Daoy (cell line): ENCODE data around the gene RGS3. TPM values are rescaled to one million over a fixed set of nuclear protein-coding genes. Genes with fewer than 3 reads are reported as not detected.
"Not testable (repeated sequence)": the region's sequence is repeated elsewhere in the genome, so short reads cannot be mapped to it uniquely, and the experiment has no call there.

Source experiments
- DNase-seq: peaks from one replicate; pipeline ENCODE4 v3.0.0-alpha.2; 2015; ENCODE audit warnings: low read depth
- total RNA-seq: library from RNA; depleted of rRNA; stranded (reverse); fragments of >200 nt; shearing (Covaris generic); gene quantifications from 2 replicates; pipeline ENCODE4 v1.2.3, GENCODE V29; 2014

RGS3 gene
- total RNA-seq, 1 experiment from 2014 or later: 95.9 TPM

DNA sequence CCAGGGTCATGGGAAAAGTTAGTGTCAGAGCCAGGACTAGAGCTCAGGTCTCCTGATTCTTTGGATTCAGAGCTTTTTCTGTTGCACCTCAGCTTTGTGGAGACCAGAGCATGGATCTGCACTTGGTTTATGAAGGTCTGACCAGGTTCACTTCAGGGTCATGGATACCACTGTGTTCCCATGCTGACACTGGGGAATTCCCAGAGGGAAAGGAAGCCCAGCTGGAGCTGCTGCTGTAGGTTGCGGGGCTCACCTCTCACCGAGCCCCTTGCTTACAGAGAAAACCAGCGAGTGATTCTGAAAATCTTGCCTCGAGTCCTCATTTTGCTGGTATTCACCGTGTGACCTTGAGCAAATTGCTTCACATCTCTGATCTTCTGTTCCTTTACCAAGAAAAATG, 83.0 kb downstream of the RGS3 start:
- DNase-seq: no peak

DNA sequence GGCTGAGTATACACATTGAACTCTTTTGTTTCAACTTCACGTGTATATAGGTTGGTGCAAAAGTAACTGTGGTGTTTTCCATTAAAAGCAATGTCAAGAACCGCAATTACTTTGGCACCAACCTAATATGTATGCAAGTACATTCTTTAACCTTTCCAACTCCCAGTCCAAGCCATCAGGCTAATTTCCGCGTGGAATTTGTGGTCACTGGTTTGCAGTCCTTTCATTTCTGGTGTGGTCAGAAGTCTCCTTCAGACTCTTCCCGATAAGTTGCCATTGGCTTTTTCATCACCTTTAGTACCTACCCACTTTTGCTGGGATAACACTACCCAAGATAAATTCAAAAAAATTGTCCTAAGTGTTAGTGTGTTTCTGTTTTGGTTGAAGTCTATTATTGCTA, 84.0 kb downstream of the RGS3 start:
- no peak for DNase-seq

DNA sequence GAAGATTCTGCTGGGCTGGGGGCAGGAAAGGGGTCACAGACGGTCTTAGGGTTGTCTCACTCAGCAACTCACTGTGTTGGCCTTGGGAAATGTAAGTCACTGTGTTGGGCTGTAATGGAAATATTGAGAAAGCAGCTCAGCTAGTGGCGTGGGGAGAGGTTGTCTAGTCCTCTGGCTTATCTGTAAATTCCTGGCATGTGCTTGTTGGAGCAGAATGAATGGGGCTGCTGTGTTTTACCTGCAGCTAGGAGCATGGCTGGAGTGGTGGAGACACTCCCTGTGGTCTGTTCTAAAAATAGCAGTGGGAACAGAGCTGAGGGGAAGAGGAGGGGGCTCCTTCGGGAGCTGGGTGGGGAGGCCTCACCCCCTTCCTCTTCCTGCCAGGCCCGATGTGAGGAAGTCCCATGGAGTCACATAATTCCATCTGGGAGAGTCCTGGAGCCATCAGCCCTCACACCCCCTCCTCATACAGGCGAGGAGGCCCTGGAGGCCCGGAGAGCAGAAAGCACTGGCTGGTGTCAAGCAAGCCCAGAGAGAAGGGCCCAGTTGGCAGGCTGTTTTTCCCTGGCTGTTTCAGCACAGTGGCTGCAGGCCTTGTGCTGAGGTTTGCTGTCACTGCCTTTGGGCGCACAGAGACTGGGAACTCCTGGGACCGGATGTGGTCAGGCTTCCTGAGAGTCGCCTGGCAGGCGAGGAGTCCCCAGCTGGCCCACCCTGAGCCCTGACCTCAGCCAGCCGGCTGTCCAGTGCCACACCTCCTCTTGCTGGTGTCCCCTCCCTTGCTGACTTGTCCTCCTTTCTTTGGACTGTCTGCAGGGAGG, 84.9 kb downstream of the RGS3 start:
- DNase-seq: peak; percentile 33

DNA sequence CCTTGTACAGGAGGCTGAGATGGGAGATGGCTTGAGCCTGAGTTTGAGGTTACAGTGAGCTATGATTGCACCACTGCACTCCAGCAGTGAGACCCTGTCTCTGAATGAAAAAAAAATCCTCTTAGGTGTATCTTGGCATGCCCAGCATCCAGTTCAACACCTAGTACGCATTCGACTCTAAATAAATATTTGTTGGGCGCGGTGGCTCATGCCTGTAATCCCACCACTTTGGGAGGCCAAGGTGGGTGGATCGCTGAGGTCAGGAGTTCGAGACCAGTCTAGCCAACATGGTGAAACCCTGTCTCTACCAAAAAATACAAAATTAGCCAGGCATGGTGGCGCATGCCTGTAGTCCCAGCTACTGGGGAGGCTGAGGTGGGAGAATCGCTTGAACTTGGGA, 86.4 kb downstream of the RGS3 start:
- DNase-seq: not testable (repeated sequence)

DNA sequence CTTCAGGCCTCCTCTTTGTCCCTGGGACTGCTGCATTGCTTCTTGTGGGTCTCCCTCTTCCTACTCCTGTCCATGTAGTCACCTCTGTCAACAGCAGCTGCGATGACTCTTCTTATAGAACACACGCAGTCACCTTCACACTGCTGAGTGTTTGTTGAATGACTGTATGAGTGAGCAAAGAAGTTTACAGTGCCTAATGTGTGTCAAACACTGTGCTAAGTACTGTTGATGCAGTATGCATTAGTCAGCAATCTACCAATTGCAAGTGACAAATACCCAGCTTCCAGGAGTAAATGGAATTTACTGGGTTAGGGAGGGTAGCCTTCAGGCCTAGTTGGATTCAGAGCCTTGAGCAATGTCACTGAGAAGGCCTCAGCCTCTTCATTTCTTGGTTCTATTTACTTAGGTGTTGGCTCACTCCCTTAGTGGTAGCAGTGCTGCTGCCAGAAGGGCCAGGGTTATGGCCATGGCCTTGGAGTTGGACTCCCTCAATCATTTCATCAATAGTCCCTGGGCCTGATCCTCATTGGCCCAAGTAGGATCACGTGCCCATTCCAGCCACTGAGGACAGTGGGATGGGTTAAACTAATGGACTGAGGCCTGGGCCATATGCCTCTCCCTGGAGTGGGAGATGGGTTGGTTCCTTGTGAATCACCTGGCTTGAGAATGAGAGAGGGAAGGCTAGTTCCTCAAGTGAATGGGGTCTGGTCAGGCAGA, 93.5 kb downstream of the RGS3 start:
- no peak for DNase-seq

DNA sequence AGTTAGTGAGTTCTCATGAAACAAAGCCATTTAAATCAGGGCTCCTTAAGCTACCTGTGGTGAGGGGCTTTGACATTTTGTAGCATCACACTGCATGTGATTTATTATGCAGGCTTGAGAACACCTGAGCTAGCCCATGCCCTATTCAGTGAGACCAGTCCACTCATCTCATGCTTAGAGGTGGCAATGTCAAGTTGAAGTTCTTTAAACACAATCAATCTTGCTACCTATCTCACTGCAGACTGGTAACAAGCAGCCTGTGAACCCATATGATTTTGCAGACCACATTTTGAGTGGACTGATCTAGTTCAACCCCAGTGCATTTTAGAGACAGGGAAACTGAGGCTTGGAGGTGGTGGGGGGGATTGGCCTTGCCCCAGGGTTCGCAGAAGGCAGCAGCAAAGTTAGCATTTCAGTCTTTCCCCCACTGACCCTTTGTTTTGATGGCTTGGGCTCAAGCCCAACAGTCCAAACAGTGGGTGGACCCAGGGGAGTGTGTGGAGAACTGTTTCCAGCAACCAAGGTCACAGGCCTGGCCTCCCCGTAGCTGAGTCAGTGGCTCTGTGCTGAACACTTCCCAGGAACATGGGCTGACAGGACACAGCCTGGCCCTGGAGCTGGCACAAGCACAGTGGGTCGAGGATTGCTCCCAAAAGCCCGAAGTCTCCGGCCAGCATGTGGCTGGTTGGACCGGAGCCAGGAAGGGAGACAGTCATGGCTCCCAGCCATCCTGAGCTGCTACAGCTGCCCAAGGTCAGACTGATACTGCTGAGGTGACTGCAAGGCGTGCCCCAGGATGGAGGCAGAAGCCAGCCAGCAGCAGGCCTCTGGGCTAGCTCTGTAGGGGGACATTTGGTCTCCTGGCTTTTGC, 95.3 kb downstream of the RGS3 start:
- DNase-seq: peak; percentile 43

DNA sequence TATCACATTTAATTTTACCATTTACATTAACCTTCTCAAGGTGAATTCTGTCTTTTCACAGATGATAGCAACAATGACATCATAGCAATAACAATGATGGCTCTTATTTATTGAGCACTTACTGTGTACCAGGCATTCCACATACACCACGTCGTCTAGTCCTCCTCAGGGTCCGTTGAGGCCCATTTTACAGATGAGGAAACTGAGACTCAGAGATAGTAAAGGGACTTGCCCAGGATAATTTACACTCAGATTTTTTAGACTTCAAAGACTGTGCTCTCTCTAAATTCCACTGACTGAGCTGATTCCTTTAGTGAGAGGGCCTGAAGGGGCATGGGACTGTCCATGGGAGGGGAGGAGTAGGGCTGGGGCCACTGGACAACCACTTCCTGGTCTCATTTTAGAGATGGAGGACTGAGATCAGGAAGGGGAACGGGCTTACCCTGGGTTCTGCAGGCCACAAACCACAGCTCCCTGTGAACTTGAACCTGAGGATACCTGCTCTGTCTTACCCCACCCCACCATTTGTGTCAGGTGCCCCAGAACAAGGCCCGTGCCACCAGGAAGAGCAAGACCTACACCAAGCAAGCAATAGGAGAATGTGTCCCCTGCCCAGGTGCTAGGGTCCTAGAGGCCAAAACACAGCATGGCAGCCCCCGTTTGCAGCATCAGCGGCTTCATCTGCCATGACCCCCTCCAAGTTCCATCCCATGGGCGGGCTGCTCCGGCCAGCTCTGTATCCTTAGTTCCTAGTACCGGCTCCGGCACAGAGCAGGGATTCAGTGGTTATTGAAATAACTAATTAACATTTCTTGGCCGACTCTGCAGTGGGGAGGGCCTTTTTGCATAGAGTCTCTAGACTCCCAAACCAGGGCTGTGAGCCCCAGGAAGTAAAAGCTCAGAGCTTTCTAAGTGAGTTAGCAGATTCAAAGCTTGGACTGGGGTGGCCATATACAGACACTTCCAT, 96.6 kb downstream of the RGS3 start:
- DNase-seq: no peak

DNA sequence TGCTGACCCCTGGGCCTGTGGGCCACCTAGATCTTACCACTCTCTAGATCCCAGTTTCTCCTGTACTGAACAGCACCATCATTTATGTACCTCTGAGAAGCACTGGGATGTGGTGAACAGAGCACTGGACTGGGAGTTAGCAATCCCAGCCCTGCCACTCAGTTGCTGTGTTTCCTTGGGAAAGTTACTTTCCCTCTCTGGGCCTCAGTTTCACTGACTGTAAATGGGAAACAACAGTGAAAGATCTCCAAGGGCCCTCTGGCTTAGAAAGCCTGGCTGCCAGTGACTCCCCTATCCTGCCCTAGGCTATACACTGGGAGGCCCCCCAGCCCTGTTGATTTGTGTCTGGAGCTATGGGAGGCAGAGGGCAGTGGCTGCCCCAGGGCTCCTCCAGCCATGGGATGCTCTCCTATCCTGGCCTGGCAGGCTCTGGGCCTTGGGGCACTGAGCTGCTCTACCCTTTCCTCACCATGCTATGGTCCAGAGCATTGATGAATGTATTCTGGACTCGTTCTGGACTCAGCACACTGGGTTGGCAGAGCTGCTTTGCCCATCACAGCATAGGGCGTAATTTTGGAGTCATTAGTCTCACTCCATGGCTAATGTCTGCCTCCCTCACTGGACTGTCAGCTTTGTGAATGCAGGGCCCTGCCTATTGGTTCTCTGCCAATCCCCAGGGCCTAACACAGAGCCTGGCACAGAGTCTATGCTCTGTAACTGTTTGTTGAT, 99.3 kb downstream of the RGS3 start:
- DNase-seq: no peak

DNA sequence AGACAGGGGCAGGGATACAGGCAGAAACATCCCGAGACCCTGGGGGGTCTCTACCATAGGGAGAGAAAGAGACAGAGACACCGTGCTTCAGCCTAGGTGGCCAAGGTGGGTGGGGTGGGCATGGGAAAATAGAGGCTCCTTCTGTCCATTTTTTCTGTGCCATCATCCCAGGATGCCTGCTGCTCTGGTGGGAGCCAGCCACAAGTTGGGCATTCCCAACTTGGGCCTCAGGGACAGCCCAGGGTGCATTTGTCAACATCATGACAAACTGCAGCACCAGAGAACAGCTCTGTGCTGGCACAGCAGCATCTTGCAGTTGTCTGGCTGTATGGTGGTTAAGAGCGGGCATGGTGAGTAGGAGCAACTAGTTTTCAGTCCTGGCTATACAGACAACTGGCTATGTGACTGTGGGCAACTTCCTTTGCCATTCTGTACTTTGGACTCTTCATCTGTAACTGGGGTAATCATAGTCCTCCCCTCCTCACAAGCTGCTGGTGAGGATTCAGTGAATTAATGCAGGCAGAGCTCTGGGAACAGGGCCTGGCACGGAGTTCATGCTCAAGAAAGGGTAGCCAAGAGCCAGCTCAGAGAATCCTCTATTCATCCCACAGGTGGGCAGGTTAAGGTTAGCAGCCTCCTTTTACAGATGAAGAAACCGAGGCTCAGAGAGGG, 100.4 kb downstream of the RGS3 start:
- no peak for DNase-seq

DNA sequence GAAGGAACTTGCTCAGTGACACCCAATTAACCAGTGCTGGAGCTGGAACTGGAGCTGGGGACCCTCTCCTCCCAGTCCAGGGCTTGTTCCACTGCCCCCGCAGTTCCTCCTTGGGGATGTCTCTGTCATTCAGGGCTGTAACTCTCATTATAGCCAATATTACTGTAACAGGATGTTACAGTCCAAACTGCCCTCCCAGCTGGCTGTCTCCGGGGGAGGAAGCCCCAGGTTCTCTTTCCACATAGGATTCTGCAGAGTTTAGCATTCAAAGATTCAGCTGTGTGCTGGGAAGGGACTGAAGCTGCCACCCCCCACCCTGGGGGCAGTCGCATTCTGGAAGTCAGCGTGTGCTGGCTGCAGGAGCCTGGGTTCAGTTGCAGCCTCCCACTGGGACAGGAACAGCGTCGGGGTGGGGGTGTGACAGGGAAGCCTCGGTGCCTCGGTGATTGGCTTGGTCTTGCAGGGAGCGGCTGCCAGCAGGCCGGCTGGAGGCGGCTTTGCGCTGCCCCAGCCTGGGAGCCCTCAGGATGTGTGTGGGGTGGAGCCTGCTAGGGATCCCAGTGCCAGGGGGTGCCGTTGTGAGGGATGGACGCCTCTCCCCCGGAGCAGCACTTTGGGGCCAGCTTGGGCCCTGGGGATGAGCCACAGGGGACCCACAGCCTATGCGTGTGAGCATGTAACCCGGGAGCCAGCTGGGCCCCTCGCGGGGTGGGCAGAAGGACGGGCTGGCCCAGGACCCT, 101.1 kb downstream of the RGS3 start:
- peak; percentile 82 for DNase-seq

DNA sequence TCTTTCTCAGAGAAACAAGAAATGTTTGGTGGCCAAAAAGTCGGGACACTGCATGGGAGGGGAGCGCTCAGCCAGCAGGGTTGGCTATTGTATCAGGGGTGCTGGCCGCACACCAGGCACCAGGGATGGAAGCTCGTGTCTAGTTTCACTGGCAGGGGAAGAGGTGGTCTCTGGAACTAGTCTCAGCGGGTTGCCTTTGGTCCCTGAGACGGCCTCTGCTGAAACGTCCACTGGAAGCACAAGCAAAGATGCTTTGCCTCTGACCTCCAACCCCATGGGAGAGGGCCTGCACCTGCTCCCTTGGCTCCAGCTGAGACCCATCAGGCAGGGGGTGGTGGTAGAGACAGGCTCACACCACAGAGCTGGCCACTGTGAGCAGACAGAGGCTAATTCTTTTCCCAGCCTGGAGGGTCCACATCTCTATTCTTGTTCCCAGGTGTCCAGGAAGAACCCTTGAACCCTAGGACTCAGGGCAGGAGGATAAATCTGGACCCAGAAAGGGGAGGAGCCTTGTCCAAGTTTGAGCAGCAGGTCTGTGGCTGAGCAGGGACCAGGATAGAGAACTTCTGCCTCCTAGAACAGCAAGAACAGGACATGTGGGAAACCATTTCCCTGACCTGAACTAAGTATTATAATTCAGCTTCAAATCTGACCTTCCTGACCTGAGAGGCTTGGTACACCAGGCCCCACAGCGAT, 102.6 kb downstream of the RGS3 start:
- DNase-seq: no peak

DNA sequence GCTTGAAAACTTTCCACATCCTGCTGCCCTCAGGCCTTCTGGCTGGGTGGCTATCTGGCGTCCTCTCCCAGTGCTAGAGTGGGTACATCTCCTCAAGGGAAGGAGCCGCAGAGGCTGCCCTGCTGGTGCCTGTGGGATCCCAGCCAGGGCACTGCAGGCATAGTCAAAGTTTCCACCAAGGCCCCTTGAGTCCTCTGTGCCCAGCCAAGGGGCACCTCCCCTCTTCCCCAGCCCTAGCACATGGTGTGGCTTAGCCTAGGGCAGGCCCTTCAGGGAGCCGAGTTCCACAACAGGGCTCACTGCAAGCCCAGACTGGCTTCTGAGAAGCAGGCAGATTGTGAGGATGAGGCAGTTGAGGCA, 103.2 kb downstream of the RGS3 start:
- DNase-seq: no peak

DNA sequence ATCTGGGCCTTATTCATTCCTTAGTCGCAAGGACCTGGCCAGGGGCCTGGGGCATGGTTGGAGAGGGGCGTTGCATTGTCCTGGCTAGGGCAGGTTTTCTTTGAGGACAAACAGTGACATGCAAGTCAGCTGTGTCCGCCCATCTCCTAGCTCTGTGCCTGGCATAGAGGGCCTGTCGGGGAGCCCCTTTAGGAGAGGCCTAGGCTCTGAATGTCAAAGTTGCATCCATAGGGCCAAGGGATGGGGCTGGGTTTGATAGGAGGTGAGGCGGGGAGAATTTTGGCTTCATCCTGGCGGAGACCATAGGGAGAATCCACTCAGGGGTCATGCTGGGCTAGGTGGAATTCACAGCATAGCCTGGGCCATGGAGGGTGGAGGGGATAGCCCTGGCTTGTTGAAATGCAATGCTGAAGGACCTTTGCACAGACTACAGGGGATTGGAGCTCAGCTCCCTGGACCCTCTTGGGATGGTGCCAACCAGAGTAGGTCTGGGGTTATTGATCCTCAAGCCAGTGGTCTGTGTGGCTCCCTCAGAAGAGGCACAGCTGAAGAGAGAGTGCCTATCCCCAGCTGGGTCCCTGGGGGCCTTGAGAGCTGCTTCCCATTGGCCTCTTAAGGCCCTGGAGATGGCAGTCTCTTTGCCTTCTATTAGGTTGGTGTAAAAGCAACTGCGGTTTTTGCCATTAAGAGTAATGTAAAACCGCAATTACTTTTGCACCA, 104.0 kb downstream of the RGS3 start:
- no peak for DNase-seq

DNA sequence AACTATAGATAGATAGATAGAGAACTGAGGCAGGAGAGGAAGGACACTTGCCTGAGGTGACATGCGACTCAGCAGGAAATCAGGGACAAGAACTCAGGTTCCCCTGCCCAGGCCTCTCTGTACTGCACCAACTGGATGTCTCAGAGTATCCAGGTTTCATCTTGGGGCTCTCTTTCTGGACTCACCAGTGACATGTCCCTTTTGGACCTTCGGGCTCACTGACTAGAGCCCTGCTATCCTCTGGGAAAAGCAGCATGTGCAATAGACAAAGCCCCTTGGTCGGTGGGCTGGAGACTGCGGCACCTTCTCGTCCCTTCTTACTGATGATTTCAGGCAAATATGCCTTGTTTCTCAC, 104.5 kb downstream of the RGS3 start:
- DNase-seq: no peak

DNA sequence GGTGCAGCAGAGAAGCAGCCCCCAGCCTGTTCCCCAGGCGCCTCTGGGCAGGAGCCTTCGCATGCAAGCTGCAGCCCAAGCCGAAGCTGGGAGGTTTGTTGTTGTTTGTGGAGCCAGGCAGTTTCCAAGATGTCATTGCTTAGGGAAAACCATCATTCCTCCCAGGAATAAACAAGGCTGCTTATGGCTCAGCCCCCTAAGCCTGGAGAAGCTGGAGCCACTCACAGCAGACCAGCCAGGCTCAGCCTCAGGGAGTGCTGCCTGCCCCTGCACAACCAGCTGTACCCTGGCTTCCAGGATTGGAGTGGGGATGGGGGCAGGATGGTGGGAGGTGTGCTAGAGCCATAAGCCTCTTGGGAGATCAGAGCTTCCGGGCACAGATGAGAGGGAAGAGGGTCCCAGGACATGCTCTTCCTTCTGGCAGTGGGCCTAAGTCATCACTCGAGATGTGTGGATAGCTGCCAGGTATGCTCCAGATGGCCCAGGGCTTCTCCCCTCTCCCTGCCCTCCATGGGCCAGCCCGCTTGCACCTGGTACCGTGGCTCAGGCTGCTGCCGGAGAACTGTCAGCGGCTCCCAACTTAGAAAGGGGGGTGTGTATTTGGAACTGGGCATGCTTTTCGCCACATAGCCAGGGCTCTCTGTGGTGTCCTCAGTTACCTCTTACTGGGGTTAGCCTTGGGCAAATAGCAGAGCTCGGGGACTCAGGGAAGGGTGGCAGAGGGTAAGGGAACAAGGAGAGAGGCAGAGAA, 105.2 kb downstream of the RGS3 start:
- DNase-seq: no peak

DNA sequence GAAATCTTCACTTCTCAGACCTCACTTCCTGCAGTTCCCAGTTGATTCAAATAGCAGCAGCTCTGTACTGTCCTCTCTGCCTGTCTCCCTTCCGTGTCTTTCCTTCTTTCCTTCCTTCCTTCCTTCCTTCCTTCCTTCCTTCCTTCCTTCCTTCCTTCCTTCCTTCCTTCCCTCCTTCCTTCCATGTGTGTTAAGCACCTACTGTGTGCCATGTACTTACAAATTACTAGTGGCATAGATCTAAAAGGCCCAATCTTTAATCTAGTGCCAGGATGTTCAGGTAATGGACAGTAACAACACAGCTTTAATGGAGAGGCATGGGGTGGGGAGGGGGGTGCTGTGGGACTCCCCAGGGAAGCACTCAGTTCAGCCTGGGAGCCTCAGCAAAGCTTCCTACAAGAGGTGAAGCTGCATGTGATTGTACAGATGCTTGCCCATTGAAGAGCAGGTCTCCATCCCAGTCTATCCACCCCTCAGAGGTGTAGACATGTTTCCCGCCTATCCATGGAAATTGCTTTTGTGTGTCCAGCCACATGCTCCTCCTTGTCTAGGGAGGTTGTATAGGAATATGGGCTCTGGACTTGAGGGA, 106.0 kb downstream of the RGS3 start:
- no peak for DNase-seq

DNA sequence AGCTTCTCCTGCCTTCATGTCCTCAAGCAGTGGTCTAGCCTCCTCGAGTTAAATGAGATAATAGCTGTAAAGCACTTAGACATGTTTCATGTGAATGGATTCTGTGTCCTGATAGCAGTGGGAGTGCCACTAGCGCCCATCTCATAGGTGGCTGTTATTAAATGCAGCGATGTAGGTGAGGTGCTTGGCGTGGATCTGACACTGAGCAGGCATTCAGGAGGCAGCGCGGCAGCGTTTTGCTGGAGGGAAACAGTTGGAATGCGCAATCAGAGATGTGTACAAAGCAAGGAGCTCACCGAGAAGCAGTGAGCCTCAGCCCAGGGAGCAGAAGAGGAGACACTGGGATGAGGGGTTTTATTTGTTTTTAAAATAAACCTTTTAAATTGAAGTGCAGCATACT, 106.6 kb downstream of the RGS3 start:
- no peak for DNase-seq
